ENCODE data around the gene NELL2. TPM values are rescaled to one million over a fixed set of nuclear protein-coding genes. Genes with fewer than 3 reads are reported as not detected.
A peak's percentile ranks its signal among the peaks of the same experiment; 100 is the strongest.

Gene NELL2
- total RNA-seq, 2 experiments from 2014 or later = 0.95 to 1.8 TPM

DNA sequence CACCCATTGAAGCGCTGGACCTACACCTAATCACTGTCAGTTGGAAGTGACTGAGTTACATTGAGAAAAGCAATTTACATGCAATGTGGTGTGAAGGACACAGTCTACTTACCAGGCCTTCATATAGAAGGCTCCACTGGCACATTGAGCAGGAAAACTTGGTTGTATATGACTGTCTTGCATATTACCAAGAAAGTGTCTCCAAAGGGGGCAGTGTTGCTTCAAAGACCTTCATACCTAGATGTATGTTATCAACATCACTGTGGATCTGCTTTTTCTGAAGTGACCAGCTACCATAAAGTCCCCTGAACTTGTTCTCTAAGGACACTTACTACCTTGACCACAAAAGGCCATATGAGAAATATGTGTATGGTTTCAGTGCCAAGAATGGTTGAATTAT lies 64.1 kb downstream of the NELL2 start:
- Histone ChIP-seq H3K36me3 (ENCODE audit: insufficient read depth, low read length) (no peaks in the 10 kb centered on the region), H3K4me1 (ENCODE audit: insufficient read depth, low read length, poor library complexity, severe bottlenecking) (no peaks in the 10 kb centered on the region), H3K9me2 (ENCODE audit: insufficient read depth, low read length) (no peaks in the 10 kb centered on the region), H3K4me2 (ENCODE audit: low read length) (no peak overlapping the region), H3K79me2 (ENCODE audit: insufficient read depth, low read depth, low read length) (no peaks in the 10 kb centered on the region), H3K9me3 (ENCODE audit: low read length) (no peaks in the 10 kb centered on the region), H3K27ac (ENCODE audit: low read depth, low read length, poor library complexity, severe bottlenecking) (no peak overlapping the region), H2AFZ (ENCODE audit: low read length) (0 out of 2 replicates have a peak overlapping the region, but pooled peaks have one; percentile 30), H4K20me1 (ENCODE audit: insufficient read depth, low read length) (no peaks in the 10 kb centered on the region), H3K4me3 (ENCODE audit: low read depth, low read length, poor library complexity, severe bottlenecking) (no peak overlapping the region)
- intact Hi-C loops (cut with micrococcal nuclease; ENCODE audit: unreplicated experiment) = loop anchor here (2.0 to 5.0 kb wide), 2 partner anchors 65 to 119 kb away; partner anchors contain the start of gene NELL2
- TF ChIP-seq EZH2phosphoT487 (IDR thresholded peaks at IDR 0.05; ENCODE audit: borderline replicate concordance, low read depth, low read length) = no peak
- TF ChIP-seq, protein P1, sequence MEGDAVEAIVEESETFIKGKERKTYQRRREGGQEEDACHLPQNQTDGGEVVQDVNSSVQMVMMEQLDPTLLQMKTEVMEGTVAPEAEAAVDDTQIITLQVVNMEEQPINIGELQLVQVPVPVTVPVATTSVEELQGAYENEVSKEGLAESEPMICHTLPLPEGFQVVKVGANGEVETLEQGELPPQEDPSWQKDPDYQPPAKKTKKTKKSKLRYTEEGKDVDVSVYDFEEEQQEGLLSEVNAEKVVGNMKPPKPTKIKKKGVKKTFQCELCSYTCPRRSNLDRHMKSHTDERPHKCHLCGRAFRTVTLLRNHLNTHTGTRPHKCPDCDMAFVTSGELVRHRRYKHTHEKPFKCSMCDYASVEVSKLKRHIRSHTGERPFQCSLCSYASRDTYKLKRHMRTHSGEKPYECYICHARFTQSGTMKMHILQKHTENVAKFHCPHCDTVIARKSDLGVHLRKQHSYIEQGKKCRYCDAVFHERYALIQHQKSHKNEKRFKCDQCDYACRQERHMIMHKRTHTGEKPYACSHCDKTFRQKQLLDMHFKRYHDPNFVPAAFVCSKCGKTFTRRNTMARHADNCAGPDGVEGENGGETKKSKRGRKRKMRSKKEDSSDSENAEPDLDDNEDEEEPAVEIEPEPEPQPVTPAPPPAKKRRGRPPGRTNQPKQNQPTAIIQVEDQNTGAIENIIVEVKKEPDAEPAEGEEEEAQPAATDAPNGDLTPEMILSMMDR (conservative IDR thresholded peaks at IDR 0.05; ENCODE audit: low read length) = peak; percentile 82
- ChIA-PET POLR2A (interaction anchor here (1.0 to 1.4 kb wide), 4 partner anchors 12 to 66 kb away, joined by 3 to 5 read pairs (median 4); no protein-coding TSS in a partner anchor), CTCF (ENCODE audit: unreplicated experiment) (interaction anchor here (1.0 kb wide), 1 partner anchor 63 kb away, joined by 3 read pairs; no protein-coding TSS in a partner anchor)
- no TSS peak for BruUV-seq (replicated peaks)
- DNase-seq (ENCODE audit: low spot score) = peak; percentile 77

DNA sequence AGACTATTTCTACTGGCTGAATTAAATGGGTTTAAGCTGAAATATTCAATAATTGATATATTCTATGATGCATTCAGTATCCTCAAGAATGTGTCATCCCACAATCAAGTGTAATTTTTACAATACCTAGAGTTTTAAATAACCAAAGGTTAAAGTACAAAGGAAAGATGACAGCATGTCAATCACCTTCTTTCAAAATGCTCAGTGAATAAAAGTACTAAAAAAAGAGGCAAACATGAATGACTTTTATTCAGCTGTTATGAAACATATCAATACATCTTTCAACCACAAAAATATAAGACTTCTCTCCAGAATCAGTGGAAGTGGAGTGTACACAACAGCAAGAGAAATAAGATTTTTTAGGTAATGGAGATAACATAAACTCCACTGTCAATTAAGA lies 72.0 kb downstream of the NELL2 start:
- Histone ChIP-seq H3K79me2 (ENCODE audit: insufficient read depth, low read depth, low read length) (no peaks in the 10 kb centered on the region), H4K20me1 (ENCODE audit: insufficient read depth, low read length) (no peaks in the 10 kb centered on the region), H3K4me1 (ENCODE audit: insufficient read depth, low read length, poor library complexity, severe bottlenecking) (no peaks in the 10 kb centered on the region), H2AFZ (ENCODE audit: low read length) (no peak overlapping the region), H3K9me3 (ENCODE audit: low read length) (no peaks in the 10 kb centered on the region), H3K9me2 (ENCODE audit: insufficient read depth, low read length) (no peaks in the 10 kb centered on the region), H3K27ac (ENCODE audit: low read depth, low read length, poor library complexity, severe bottlenecking) (no peak overlapping the region), H3K36me3 (ENCODE audit: insufficient read depth, low read length) (no peaks in the 10 kb centered on the region), H3K4me3 (ENCODE audit: low read depth, low read length, poor library complexity, severe bottlenecking) (no peak overlapping the region), H3K4me2 (ENCODE audit: low read length) (no peak overlapping the region)
- BruUV-seq (replicated peaks) = no TSS peak
- TF ChIP-seq, protein P1 (conservative IDR thresholded peaks at IDR 0.05; ENCODE audit: low read length) = no peak
- TF ChIP-seq EZH2phosphoT487 (IDR thresholded peaks at IDR 0.05; ENCODE audit: borderline replicate concordance, low read depth, low read length) = no peak
- no peak for DNase-seq (ENCODE audit: low spot score)
- intact Hi-C loops (cut with micrococcal nuclease; ENCODE audit: unreplicated experiment) = no loop called here
- POLR2A ChIA-PET = no interaction called here
- CTCF ChIA-PET (ENCODE audit: unreplicated experiment) = no interaction called here

DNA sequence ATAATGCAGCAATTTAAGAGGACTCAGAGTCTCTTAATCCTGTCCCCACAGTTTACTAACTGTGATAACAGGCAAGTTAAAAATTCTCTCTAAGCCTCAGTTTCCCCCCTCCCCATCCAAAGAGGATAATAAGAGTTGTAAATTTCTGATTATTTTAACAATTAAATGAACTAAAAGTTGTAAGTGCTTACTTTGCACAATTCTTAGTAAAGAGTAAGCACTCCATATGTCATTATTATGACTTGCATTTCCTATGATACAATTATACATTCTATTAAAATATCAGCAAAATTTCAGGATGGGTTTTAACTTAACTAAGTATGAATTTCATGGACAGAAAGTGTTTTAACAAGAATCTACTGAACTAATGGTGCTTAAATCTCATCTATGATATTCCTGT lies 80.1 kb downstream of the NELL2 start:
- POLR2A ChIA-PET = interaction anchor here (1.0 kb wide), 1 partner anchor 18 kb away, joined by 3 read pairs; no protein-coding TSS in a partner anchor
- no peaks in the 10 kb centered on the region for H4K20me1 ChIP-seq (ENCODE audit: insufficient read depth, low read length)
- H3K79me2 ChIP-seq (ENCODE audit: insufficient read depth, low read depth, low read length) = no peaks in the 10 kb centered on the region
- CTCF ChIA-PET (ENCODE audit: unreplicated experiment) = no interaction called here
- H3K36me3 ChIP-seq (ENCODE audit: insufficient read depth, low read length) = no peaks in the 10 kb centered on the region
- no TSS peak for BruUV-seq (replicated peaks)
- no peaks in the 10 kb centered on the region for H3K4me1 ChIP-seq (ENCODE audit: insufficient read depth, low read length, poor library complexity, severe bottlenecking)
- no peak for TF ChIP-seq EZH2phosphoT487 (IDR thresholded peaks at IDR 0.05; ENCODE audit: borderline replicate concordance, low read depth, low read length)
- TF ChIP-seq, protein P1 (conservative IDR thresholded peaks at IDR 0.05; ENCODE audit: low read length) = no peak
- intact Hi-C loops (cut with micrococcal nuclease; ENCODE audit: unreplicated experiment) = no loop called here
- H3K9me2 ChIP-seq (ENCODE audit: insufficient read depth, low read length) = no peaks in the 10 kb centered on the region
- H3K27ac ChIP-seq (ENCODE audit: low read depth, low read length, poor library complexity, severe bottlenecking) = no peak overlapping the region
- H3K4me3 ChIP-seq (ENCODE audit: low read depth, low read length, poor library complexity, severe bottlenecking) = no peak overlapping the region
- no peak overlapping the region for H3K4me2 ChIP-seq (ENCODE audit: low read length)
- DNase-seq (ENCODE audit: low spot score) = no peak
- no peak overlapping the region for H2AFZ ChIP-seq (ENCODE audit: low read length)
- H3K9me3 ChIP-seq (ENCODE audit: low read length) = no peaks in the 10 kb centered on the region

All from OCI-LY7 (cell line).